H9 (cell line): ENCODE results near the gene GBA2. TPM values are rescaled to one million over a fixed set of nuclear protein-coding genes. Genes with fewer than 3 reads are reported as not detected.

ENCODE experiments used
- DNase-seq: peaks from one replicate; pipeline ENCODE4 v3.0.0-alpha.2; 2017
- H2AFZ ChIP-seq: one replicate; pipeline ENCODE4 v1.6.1; 2013; ENCODE audit warnings: mild to moderate bottlenecking, low read length, control low read depth, moderate library complexity
- H2AK5ac ChIP-seq: 2 replicates; pipeline ENCODE4 v1.6.1; 2013; ENCODE audit warnings: low read length, control low read depth, mixed read lengths; ENCODE audit not compliant: insufficient read length
- H2BK120ac ChIP-seq: one replicate; pipeline ENCODE4 v1.6.1; 2013; ENCODE audit warnings: low read depth, mild to moderate bottlenecking, low read length, control low read depth, inconsistent platforms; ENCODE audit not compliant: poor library complexity, severe bottlenecking
- H2BK12ac ChIP-seq: 2 replicates; pipeline ENCODE4 v1.6.1; 2013; ENCODE audit warnings: low read length, control low read depth, mixed read lengths, low read depth; ENCODE audit not compliant: insufficient read length
- H2BK15ac ChIP-seq: 2 replicates; pipeline ENCODE4 v1.6.1; 2013; ENCODE audit warnings: low read depth, low read length, control low read depth
- H2BK20ac ChIP-seq: one replicate; pipeline ENCODE4 v1.6.1; 2013; ENCODE audit warnings: low read depth, mild to moderate bottlenecking, low read length, control low read depth, inconsistent platforms; ENCODE audit not compliant: poor library complexity, severe bottlenecking
- H2BK5ac ChIP-seq: 2 replicates; pipeline ENCODE4 v1.6.1; 2013; ENCODE audit warnings: low read length, control low read depth, mixed read lengths; ENCODE audit not compliant: insufficient read length
- H3K14ac ChIP-seq: 2 replicates; pipeline ENCODE4 v1.6.1; 2013; ENCODE audit warnings: low read length, control low read depth; ENCODE audit not compliant: insufficient read depth
- H3K18ac ChIP-seq: 2 replicates; pipeline ENCODE4 v1.6.1; 2013; ENCODE audit warnings: low read depth, mild to moderate bottlenecking, mixed read lengths, low read length, control low read depth; ENCODE audit not compliant: insufficient read length
- H3K23ac ChIP-seq: 2 replicates; pipeline ENCODE4 v1.6.1; 2013; ENCODE audit warnings: low read length, control low read depth, mixed read lengths, low read depth; ENCODE audit not compliant: insufficient read length
- H3K23me2 ChIP-seq: 2 replicates; pipeline ENCODE4 v1.6.1; 2013; ENCODE audit warnings: low read depth, mild to moderate bottlenecking, mixed read lengths, low read length, control low read depth; ENCODE audit not compliant: insufficient read length, poor library complexity, severe bottlenecking
- H3K27ac ChIP-seq: 2 replicates; pipeline ENCODE4 v1.5.1; 2013; ENCODE audit warnings: low read length, control low read depth, mixed read lengths, low read depth; ENCODE audit not compliant: insufficient read length
- H3K27me3 ChIP-seq: 2 replicates; pipeline ENCODE4 v1.6.1; 2013; ENCODE audit warnings: low read length, control low read depth, inconsistent platforms; ENCODE audit not compliant: insufficient read depth
- H3K4ac ChIP-seq: 2 replicates; pipeline ENCODE4 v1.6.1; 2013; ENCODE audit warnings: low read depth, mild to moderate bottlenecking, control low read depth, inconsistent platforms, low read length, moderate library complexity
- H3K4me1 ChIP-seq: 2 replicates; pipeline ENCODE4 v1.6.1; 2013; ENCODE audit warnings: low read length, control low read depth, inconsistent platforms; ENCODE audit not compliant: insufficient read depth
- H3K4me2 ChIP-seq: 2 replicates; pipeline ENCODE4 v1.6.1; 2013; ENCODE audit warnings: low read length, control low read depth, mixed read lengths; ENCODE audit not compliant: insufficient read length, insufficient read depth
- H3K56ac ChIP-seq: 2 replicates; pipeline ENCODE4 v1.6.1; 2013; ENCODE audit warnings: low read depth, mild to moderate bottlenecking, mixed read lengths, low read length, control low read depth; ENCODE audit not compliant: insufficient read length
- H3K79me1 ChIP-seq: 2 replicates; pipeline ENCODE4 v1.6.1; 2013; ENCODE audit warnings: low read depth, mild to moderate bottlenecking, moderate library complexity, low read length, control low read depth, inconsistent platforms; ENCODE audit not compliant: insufficient read depth, poor library complexity, severe bottlenecking
- H3K79me2 ChIP-seq: 2 replicates; pipeline ENCODE4 v1.6.1; 2013; ENCODE audit warnings: low read length, control low read depth, inconsistent platforms; ENCODE audit not compliant: insufficient read depth
- H3K9ac ChIP-seq: 2 replicates; pipeline ENCODE4 v1.6.1; 2013; ENCODE audit warnings: low read length, control low read depth, mixed read lengths; ENCODE audit not compliant: insufficient read length; ENCODE audit errors: extremely low read depth
- H3K9me3 ChIP-seq: one replicate; pipeline ENCODE4 v1.6.1; 2013; ENCODE audit warnings: low read depth, low read length, inconsistent platforms; ENCODE audit not compliant: control insufficient read depth
- H3T11ph ChIP-seq: one replicate; pipeline ENCODE4 v1.6.1; 2013; ENCODE audit warnings: mild to moderate bottlenecking, low read length, control low read depth, inconsistent platforms
- H4K20me1 ChIP-seq: one replicate; pipeline ENCODE4 v1.6.1; 2013; ENCODE audit not compliant: control insufficient read depth, insufficient read length, insufficient read depth
- H4K5ac ChIP-seq: 2 replicates; pipeline ENCODE4 v1.6.1; 2013; ENCODE audit warnings: low read depth, mild to moderate bottlenecking, mixed read lengths, low read length, control low read depth; ENCODE audit not compliant: insufficient read length
- H4K8ac ChIP-seq: replicated peaks from 2 replicates; pipeline ENCODE4 v1.6.1; 2013; ENCODE audit warnings: low read length, control low read depth, mixed read lengths, low read depth; ENCODE audit not compliant: insufficient read length
- H4K91ac ChIP-seq: 2 replicates; pipeline ENCODE4 v1.6.1; 2013; ENCODE audit warnings: low read depth, mild to moderate bottlenecking, moderate library complexity, mixed read lengths, low read length, control low read depth; ENCODE audit not compliant: insufficient read length
- H3K27ac Mint-ChIP-seq, 3 experiments: 2 replicates in 2 of 3; 3 replicates in 1 of 3; pipeline ENCODE4 v1.8.0; 2020 to 2021; ENCODE audit warnings: mixed read lengths in 3 of 3, mild to moderate bottlenecking in 1 of 3, moderate library complexity in 1 of 3
- H3K27me3 Mint-ChIP-seq: 2 replicates; pipeline ENCODE4 v1.8.0; 2021; ENCODE audit warnings: low read depth, mild to moderate bottlenecking, moderate library complexity, mixed read lengths
- H3K36me3 Mint-ChIP-seq, 3 experiments: 2 replicates in 2 of 3; 3 replicates in 1 of 3; pipeline ENCODE4 v1.8.0; 2020 to 2021; ENCODE audit warnings: low read depth in 3 of 3, mixed read lengths in 3 of 3; ENCODE audit not compliant: insufficient read depth in 1 of 3
- H3K4me1 Mint-ChIP-seq, 2 experiments: 2 replicates each; pipeline ENCODE4 v1.8.0; 2020; ENCODE audit warnings: mixed read lengths in 2 of 2
- H3K4me3 Mint-ChIP-seq, 2 experiments: 2 replicates in 1 of 2; 3 replicates in 1 of 2; pipeline ENCODE4 v1.8.0; 2020 to 2021; ENCODE audit warnings: mild to moderate bottlenecking in 2 of 2, mixed read lengths in 2 of 2, moderate library complexity in 1 of 2
- H3K9me3 Mint-ChIP-seq, 2 experiments: 2 replicates in 1 of 2; 3 replicates in 1 of 2; pipeline ENCODE4 v1.8.0; 2020; ENCODE audit warnings: mild to moderate bottlenecking in 2 of 2, mixed read lengths in 2 of 2, moderate library complexity in 1 of 2
- CTCF ChIP-seq: fragments of 200-600 bp; sonication (generic); conservative IDR thresholded peaks from 3 replicates; pipeline ENCODE4 v1.8.0; 2021; ENCODE audit warnings: antibody characterized with exemption, mild to moderate bottlenecking
- WGBS: extraction: QIAGEN DNeasy Blood & Tissue Kit; methylation state at CpG from one replicate; pipeline ENCODE4 v1.1.7; 2013; ENCODE audit warnings: missing lambda C conversion rate, low lambda C conversion rate, mixed read lengths; ENCODE audit not compliant: insufficient read length; ENCODE audit errors: extremely low coverage; 5-methylcytosine and 5-hydroxymethylcytosine counted together
- total RNA-seq: library from RNA; stranded (reverse); gene quantifications from 2 replicates; pipeline ENCODE4 v1.2.1, GENCODE V29; 2021

The GBA2 gene
- total RNA-seq, 1 experiment from 2014 or later: 103 TPM

- Histone ChIP-seq H3K4ac (no peak overlapping the region), H2AFZ (no peak overlapping the region), H4K5ac (no peak overlapping the region), H3K27ac (no peak overlapping the region), H3K9me3 (no peaks in the 10 kb centered on the region), H3K4me1 (no peaks in the 10 kb centered on the region), H3K18ac (no peak overlapping the region), H2BK15ac (no peak overlapping the region), H3K23ac (no peak overlapping the region), H3T11ph (no peak overlapping the region), H3K79me1 (peaks cover 4% of the 10 kb centered on the region), H2BK12ac (no peak overlapping the region), H4K20me1 (no peaks in the 10 kb centered on the region), H2AK5ac (no peak overlapping the region), H2BK20ac (no peak overlapping the region), H3K56ac (no peak overlapping the region), H3K79me2 (no peaks in the 10 kb centered on the region; the same call in 1 of the 2 replicates), H4K91ac (no peak overlapping the region), H3K14ac (no peak overlapping the region), H4K8ac (no peak overlapping the region), H2BK120ac (no peak overlapping the region), H3K23me2 (peaks cover 3% of the 10 kb centered on the region), H2BK5ac (no peak overlapping the region), H3K9ac (no peak overlapping the region), H3K4me2 (no peak overlapping the region), H3K27me3 (no peaks in the 10 kb centered on the region)
- DNase-seq: no peak
- Mint-ChIP-seq H3K4me1 (peaks cover 25 to 26% of the 10 kb centered on the region in 2 experiments), H3K27me3 (no peaks in the 10 kb centered on the region), H3K9me3 (no peaks in the 10 kb centered on the region), H3K4me3 (peak overlapping the region in 1 of 2 experiments; percentile 12; a peak in 1 of 5 replicates), H3K36me3 (peaks cover 19 to 37% (median 36%) of the 10 kb centered on the region in 3 experiments; a peak in 6 of 7 replicates), H3K27ac (no peak overlapping the region; a peak in 1 of 7 replicates)
- no CpG with 5 or more reads among the region's 4 CpGs for WGBS
- TF ChIP-seq CTCF: no peak
Observed at GRCh38 chr9:35755071-35755470, 6.0 kb upstream of the GBA2 start.
